GM20000 (cell line): ENCODE data around the gene FBXO48.
"Not testable (repeated sequence)": the region's sequence is repeated elsewhere in the genome, so short reads cannot be mapped to it uniquely, and the experiment has no call there.

ENCODE experiments used
- DNase-seq: peaks from one replicate; pipeline ENCODE4 v3.0.0; 2012; ENCODE audit warnings: low spot score
- CTCF ChIP-seq: IDR thresholded peaks from 2 replicates; pipeline ENCODE4 v1.5.1; 2012; ENCODE audit warnings: mild to moderate bottlenecking, control low read depth; ENCODE audit errors: extremely low read depth, missing control alignments

The FBXO48 gene

GRCh38 chr2:68448671-68449653 is 18.1 kb downstream of the FBXO48 start:
- no peak for DNase-seq
- no peak for TF ChIP-seq CTCF

GRCh38 chr2:68447118-68447517 is 20.0 kb downstream of the FBXO48 start:
- no peak for DNase-seq
- TF ChIP-seq CTCF: no peak

GRCh38 chr2:68446425-68446824 is 20.7 kb downstream of the FBXO48 start:
- DNase-seq: not testable (repeated sequence)

- DNase-seq: no peak
- TF ChIP-seq CTCF: no peak
Observed at GRCh38 chr2:68441994-68442322, 25.1 kb downstream of the FBXO48 start.

- peak; percentile 69 for TF ChIP-seq CTCF
- peak; percentile 78 for DNase-seq
Observed at GRCh38 chr2:68441179-68441993, 25.7 kb downstream of the FBXO48 start.

- DNase-seq: peak; percentile 25
- no peak for TF ChIP-seq CTCF
Observed at GRCh38 chr2:68438455-68439303, 28.4 kb downstream of the FBXO48 start.

- no peak for TF ChIP-seq CTCF
- DNase-seq: no peak
Observed at GRCh38 chr2:68436270-68436669, 30.8 kb downstream of the FBXO48 start.
